Measurements from ENCODE around the gene DNASE1L1.

DNASE1L1 gene

DNA sequence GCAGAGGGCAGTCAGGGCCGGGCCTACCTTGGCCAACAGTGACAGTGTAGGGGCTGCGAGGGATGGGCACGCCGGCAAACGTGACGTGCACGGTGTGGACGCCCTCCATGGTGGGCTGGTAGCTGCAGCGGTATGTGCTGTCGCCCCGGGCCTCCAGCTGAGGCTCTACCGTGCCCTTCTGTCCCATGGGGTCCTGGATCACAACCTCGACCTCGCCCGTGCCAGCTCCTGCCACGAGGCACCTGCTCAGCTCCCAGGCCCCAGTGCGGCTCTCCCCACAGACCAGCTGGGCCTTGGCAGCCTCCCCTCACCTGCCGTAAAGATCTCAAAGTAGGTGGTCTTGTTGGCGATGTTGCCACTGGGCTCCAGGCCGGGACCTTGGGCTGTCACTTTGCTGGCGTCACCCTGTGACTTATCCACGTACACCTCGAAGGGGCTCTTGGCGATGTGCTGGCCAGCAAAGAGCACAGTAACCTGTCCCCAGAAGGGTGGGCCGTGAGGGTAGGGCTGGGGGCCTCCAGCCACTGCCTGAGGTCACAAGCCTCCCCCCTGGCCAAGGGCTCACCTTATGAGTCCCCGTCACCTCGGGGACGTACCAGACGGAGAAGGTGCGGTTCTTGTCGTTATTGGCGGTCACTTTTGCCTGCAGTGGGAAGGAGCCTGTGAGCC lies 42.9 kb downstream of the DNASE1L1 start:
- DNase-seq: no peak

DNA sequence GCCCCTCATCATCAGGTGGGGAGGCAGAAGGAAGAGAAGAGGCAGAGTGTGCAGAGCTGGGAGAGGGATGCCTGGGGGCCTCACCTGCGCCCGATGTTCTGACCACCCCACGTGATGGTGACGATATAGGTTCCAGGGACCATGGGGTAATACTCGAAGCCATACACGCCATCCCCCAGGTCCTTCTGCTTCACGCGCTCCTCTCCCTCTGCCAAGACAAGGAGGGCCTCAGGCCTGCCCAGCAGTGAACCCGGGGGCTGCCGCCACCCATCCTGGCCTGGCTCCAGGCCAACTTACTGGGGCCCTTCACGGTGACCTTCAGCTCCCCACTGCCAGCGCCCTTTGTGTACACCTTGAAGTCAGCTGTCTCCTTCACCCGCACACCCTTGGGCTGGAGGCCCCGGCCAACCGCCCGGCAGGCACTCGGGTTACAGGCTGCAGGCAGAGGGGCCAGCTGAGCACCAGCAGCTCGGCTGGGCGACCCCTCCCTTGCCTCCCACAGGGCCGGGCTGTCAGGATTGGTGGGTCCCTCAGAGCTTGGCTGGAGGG lies 43.9 kb downstream of the DNASE1L1 start:
- DNase-seq: no peak

DNA sequence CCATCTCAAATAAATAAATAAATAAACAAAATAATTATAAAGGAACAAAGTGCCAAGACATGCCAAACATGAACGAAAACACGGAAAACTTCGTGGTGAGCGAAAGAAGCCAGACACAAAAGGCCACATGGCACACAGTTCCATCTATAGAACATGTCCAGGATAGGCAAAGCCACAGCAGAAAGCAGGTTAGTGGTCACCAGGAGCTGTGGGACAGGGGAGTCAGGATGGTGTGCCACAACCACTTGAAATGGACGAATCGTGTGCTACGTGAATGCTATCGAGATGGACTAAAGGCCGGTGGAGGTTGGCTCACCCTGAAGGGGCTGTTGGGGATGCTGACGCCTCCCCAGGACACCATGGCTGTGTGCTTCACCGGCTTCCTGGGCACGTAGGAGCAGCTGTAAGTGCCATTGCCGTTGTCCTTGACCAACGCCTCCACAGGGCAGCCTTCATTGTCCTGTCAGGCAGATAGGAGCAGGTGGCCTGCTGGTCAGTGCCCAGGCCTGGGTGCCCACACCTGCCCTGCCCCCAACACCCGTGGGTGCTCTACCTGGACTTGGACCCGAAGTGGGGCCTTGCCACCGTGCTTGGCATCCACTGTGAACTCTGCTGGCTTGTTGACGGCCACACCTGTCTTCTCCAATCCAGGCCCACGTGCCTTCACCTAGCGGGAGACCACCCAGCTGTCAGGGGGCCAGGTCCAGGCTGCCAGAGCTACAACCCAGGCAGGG lies 45.2 kb downstream of the DNASE1L1 start:
- no peak for DNase-seq

DNA sequence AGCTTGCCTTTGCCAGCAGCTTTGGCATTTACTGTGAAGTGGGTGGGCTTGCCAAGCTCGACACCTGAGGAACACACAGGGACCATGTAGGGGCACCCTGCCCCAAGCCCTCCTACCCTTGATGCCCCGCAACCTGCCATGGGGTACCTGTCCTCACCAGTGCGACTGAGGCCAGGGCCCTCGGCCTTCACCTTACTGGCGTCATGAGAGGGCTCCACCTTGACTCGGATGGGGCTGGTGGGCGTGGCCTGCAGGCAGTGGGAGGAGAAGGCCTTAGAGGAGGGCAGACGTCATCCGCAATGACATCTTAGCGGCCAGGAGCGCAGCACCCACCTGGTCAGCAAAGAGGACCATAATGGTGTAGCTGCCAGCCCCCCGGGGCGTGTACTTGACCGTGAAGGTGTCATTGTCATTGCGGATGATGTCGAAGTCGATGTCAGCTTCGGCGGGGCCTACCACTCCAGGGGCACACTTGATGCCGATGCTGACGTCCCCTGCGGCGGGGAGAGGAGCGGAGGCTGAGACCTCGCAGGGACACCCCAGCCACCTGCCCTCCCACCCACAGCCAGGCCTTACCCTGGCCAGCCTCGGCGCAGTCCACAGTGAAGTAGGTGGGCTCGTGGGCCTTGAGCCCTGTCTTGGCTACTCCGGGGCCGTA lies 46.8 kb downstream of the DNASE1L1 start:
- DNase-seq: no peak

DNA sequence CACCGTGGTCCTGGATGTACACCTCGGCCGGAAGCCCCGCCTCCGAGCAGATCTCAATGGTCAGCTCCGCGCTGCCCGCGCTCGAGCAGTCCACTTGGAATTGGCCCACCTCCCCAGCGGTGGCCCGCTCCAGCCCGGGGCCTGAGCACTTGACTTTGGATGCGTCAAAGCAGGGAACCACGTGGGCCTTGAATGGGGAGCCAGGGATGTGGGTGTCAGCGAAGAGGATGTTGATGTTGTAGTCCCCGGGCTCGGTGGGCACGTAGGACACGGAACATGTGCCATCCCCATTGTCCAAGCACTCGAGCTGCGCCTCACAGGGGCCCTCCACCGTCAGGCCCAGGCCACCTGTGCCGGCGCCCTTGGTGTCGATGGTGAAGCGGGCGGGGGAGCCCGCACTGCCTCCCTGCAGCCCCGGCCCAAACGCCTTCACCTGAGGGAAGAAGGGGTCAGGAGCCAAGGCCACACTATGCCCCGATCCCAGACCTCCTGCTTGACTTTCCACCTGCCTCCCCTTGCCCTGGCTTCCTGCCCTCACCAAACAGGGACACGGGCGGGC lies 48.8 kb downstream of the DNASE1L1 start:
- no peak for DNase-seq

DNA sequence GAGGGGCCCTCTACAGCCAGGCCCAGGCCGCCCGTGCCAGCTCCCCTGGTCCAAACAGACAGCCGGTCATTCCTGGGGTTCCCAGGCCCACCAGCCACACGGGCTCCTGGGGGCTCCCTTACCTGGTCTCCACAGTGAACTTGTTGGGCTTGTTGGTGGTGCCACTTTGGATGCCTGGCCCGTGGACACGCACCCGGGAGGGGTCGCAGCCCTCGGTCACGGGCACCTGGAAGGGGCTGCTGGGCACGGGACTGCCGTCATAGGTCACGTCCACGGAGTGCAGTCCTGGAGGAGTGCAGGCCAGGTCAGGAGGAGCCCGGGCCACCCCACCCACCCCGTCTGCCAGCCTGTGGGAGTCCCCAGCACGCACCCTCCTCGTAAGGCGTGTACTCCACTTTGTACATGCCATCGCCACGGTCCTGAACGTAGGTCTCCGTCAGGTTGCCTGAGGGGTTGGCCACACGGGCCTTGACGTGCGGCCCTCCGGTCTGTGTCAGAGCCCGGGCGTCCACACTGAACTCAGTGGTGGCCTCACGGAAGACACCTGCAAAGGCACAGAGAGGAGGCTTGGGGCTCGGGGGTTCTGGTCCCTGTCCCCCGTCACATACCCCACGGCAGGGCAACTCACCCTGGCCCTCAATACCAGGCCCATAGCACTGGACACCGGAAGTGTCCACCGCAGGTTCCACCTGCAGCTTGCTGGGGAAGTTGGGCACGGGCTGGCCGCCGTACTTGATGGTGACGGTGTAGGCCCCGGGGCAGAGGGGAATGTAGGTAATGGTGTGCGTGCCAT lies 49.5 kb downstream of the DNASE1L1 start:
- DNase-seq: no peak

DNA sequence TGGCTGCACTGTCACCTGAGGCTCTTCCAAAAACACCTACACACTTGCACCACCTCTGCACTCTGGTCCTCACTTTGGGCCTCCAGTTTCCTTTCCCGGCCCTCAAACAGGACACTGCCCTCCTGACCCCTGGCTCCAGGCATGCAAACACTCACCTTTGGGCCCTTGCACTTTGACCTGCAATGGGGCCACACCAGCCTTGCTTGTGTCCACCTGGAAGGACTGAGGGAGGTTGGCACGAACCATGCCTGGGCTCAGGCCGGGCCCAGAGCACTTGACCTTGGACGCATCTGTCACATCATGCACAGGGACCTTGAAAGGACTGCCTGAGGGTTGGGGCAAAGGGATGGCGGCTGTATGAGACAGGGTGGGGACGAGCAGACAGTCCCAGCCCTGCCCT lies 50.2 kb downstream of the DNASE1L1 start:
- DNase-seq: no peak

- no peak for DNase-seq
Observed at GRCh38 chrX:154358011-154358410, 51.0 kb downstream of the DNASE1L1 start.

- DNase-seq: no peak
Observed at GRCh38 chrX:154357205-154357604, 51.8 kb downstream of the DNASE1L1 start.

DNA sequence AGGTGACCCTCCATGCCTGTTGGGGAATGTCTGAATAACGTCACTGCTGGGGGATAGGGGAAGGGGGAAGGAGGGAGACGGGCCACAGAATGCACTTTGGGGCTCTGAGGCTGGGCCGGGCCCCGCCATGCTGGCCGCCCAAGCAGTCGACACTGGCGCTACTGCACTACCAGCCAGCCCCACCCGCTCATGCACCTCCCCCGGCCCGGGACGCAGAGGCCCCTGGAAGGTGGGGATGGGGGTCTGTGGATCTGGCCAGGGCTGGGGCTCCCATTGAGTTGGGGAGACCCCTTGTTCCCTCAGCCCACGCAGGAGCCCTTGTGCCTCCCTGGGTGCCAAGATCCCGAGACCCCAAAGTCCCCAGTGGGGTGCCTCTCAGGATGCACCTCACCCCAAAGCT lies 52.5 kb downstream of the DNASE1L1 start:
- no peak for DNase-seq

DNA sequence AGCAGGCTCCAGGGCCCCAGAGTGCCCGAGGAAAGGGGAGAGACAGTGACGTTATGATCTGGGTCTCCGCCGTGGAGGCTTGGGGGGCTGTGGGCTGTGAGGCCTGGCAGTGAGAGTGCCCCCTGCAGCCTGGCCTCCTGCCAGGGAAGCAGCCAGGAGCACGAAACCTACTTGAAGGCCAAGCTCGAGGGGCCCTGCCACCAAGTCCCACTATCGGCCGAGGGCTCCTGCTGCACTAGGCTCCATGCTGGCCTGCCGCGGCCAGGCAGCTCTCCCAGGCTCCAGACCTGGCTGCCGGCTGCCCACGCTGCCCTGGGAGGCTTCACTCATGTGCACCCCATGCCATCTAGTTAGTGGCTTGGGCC lies 53.3 kb downstream of the DNASE1L1 start:
- no peak for DNase-seq

DNA sequence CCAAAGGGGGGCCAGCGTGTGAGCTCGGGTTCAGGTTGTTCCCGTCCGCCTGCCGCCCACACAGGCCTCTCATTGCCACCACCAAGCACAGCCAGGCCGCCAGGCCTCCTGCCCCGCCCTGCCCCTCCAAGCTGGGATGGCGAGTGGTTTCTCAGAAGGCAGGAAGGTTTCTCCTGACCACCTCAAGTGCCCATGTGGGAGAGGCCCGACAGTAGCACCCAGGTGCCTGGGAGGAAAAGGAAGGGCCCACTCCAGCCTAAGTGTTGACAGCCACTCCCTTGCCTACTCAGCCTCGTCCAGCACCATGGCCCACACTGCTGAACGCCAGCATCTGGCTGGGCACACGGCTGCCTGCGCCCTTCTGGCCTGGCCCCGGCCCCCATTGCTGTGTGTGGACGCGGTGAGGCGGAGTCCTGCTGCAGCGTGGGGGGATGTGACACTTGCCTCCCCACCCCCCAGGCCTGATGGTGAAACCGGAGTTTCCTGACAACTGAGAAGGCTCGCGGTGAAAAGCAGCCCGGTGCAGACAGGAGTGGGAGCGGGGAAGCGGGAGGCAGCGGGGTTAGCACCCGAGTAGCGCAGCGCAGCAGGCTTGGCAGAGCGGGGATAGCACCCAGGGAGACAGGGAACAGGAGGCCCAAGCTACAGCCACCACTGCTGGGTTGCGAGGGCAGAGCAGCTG lies 53.8 kb downstream of the DNASE1L1 start:
- no peak for DNase-seq

GRCh38 chrX:154354516-154354915 lies 54.5 kb downstream of the DNASE1L1 start:
- no peak for DNase-seq

GRCh38 chrX:154354013-154354412 lies 55.0 kb downstream of the DNASE1L1 start:
- no peak for DNase-seq

- DNase-seq: no peak
Observed at GRCh38 chrX:154353172-154353843, 55.7 kb downstream of the DNASE1L1 start.

- no peak for DNase-seq
Observed at GRCh38 chrX:154352466-154352865, 56.6 kb downstream of the DNASE1L1 start.

DNA sequence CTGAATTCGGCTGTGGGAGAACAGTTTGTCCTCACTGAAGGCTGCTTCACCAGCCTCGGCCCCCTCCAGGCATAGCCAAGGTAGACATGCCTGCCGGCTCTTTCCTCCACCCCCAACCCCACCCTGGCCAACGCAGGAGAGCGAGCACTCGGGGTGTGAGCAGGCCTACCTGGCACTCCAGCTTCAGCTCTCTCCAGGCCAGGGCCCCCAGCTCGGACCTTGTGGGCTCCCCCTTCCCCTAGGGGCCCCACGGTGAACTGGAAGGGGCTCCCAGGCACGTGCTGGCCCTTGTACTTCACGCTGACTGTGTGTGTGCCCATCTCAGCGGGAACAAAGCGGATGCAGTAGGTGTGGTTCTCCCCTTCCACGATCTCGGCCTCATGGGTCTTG lies 57.0 kb downstream of the DNASE1L1 start:
- no peak for DNase-seq

Data from RPMI8226 (cell line).